ENCODE data around the gene PARD6G.

Gene PARD6G

DNA sequence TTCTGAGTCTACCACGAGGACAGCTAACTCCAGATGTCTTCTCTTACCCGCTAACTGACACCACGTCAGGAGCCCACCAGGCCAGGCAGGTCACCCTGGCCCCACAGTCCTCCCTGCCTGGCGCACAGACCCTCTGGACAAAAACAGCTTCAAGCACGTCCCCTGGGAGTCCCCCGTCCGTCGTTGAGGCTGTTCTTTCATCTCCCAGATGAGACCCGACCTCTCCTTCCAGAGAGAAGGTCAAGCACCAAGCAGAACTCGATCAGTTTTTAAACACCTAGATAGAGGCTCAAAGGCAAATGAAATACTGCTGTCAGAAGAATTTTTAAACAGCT is 57.8 kb downstream of the PARD6G start:
- no peak for DNase-seq (ENCODE audit: low read depth)

- no peak for DNase-seq (ENCODE audit: low read depth)
Measured at GRCh38 chr18:80188643-80189530, 58.4 kb downstream of the PARD6G start.

DNA sequence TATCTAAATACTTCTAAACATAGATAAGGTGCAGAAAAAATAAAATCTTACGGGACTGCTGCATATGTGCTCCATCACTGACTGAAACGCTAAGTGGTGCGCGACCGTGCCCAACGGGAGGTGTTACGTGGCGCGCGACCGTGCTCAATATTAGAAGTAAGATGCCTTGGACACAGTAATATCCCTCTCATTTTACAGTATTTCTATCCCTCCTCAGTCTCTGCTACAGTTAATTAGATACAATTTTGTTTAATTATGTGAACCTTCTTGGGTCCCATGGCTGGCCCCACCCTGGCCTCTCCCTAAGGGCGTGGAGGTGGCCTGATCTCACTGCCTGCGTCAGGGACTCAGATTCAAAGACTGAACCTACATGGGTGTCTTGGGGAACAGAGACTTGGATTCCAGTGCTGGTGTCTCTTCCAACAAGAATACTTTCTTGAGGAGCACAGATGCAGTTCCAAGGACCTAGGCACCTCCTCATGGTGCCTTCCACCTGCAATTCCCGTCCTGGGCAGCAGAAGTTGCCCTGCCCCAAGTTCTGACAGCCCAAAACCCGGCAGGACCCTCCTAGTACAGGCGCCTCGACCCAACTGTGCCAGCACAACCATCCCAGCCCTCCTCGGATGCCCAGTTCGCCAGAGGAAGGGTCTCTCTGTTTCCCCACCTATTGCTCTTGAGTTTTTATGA is 59.2 kb downstream of the PARD6G start:
- no peak for DNase-seq (ENCODE audit: low read depth)

DNA sequence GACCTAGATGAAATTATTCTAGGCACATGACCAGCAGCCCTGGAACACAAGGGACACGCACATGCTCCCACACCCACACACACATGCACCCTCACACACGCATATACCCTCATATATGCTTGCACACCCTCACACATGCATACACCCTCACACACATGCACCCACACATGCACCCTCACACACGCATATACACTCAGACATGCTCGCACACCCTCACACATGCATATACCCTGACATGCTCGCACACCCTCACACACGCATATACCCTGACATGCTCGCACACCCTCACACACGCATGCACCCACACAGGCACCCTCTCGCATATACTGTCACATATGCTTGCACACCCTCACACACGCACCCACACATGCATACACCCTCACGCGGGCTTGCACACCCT is 61.8 kb downstream of the PARD6G start:
- no peak for DNase-seq (ENCODE audit: low read depth)

DNA sequence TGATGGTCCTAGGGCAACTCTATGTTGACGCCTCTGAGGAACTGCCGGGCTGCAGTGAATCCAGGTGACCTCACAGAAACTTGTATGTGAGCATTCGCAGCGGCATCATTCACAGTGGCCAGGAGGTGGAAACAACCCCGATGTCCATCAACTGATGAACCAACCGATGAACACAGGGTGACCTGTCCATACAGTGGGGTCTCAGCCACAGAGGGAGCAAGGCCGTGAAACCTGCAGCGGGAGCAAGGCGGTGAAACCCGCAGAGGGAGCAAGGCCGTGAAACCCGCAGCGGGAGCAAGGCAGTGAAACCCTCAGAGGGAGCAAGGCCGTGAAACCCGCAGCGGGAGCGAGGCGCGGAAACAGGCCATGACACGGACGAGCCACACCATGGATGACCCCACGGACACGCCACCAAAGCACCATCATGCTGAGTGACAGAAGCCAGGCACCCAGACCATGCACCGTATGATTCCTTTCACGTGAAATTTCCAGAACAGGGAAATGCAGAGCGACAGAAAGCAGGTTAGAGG is 63.0 kb downstream of the PARD6G start:
- DNase-seq (ENCODE audit: low read depth), result no peak

- DNase-seq (ENCODE audit: low read depth), result no peak
Measured at GRCh38 chr18:80183273-80184050, 63.9 kb downstream of the PARD6G start.

GRCh38 chr18:80182855-80183254 is 64.5 kb downstream of the PARD6G start:
- DNase-seq (ENCODE audit: low read depth), result no peak

GRCh38 chr18:80181642-80182461 is 65.5 kb downstream of the PARD6G start:
- DNase-seq (ENCODE audit: low read depth), result no peak

GRCh38 chr18:80180778-80181564 is 66.3 kb downstream of the PARD6G start:
- no peak for DNase-seq (ENCODE audit: low read depth)

- no peak for DNase-seq (ENCODE audit: low read depth)
Measured at GRCh38 chr18:80179857-80180558, 67.3 kb downstream of the PARD6G start.

DNA sequence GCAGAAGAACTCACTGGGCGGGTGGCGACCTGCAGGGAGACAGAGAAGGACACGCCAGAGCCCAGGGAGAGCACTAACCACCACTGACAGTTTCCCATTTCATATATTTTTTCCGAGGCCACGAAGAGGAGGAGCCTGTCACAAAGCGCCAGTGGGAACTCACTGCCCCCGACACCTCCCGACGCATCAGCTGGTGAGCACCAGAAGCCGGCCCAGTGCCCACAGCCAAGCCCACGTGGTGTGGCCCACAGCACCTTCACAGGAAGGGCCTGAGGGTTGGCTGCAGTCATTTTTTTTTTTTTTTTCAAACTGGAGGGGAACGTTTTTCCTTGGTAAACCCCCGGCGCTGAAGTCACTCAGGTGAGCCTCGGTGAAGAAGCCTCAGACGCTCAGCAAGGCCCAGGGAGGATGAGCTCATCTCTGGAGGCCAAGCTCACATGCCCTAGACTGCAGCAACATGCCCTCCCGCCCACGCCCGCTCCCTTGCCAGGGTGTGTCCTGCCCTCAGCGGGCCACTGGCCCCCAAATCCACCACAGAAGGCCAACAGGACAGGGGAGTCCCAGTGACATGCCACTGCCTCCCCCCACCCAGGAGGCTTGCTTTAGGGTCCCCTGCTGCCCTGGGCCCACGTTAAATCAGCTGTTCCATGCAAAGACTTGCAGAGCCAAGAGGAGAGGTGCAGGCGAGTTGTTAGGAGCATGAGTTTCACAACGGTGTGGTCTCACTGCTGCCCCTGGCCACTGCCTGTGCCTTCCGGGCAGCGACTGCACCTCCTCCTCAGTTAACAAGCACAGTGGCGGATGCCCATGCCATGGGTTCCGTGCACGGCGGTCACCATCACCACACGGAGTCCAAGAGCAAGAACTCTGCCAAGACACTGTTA is 68.1 kb downstream of the PARD6G start:
- DNase-seq (ENCODE audit: low read depth), result no peak

GRCh38 chr18:80177128-80177527 is 70.2 kb downstream of the PARD6G start:
- no peak for DNase-seq (ENCODE audit: low read depth)

- no peak for DNase-seq (ENCODE audit: low read depth)
Measured at GRCh38 chr18:80176334-80177073, 70.8 kb downstream of the PARD6G start.

DNA sequence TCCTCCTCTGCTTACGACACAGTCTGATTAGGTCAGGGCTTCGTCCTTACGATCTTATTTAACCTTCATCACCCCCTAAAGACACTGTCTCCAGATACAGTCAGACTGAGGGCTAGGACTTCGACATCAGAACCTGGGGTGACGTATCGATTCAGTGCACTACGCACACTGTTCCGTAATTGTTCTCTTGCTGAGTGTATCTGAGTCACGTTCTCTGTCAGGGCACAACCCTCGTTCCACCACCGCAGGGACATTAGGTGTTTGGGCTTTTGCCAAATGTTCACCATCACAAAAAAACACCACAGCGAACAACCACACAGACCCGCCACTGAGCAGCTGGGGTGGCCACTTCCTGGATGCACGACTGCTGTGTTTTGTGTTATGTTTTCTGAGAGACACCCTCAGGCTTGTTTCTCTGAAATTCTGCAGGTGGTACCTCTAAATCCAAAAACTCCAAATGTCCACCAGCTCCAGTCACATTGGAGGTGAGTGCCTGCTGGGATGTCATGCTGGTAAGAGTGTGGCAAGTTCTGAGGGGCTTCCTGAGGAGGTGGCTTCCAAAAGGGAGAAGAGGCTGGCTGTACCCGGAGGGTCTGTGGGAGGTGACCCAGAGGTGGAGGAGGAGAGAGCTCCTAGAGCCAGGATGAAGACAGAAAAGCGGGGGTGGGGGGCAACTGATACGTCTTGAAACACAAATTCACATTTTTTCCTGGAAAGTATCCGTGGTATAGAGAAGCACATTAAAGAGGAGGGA is 71.7 kb downstream of the PARD6G start:
- DNase-seq (ENCODE audit: low read depth), result peak; percentile 13

GRCh38 chr18:80173060-80173459 is 74.3 kb downstream of the PARD6G start:
- no peak for DNase-seq (ENCODE audit: low read depth)

GRCh38 chr18:80172056-80172455 is 75.3 kb downstream of the PARD6G start:
- DNase-seq (ENCODE audit: low read depth), result no peak

DNA sequence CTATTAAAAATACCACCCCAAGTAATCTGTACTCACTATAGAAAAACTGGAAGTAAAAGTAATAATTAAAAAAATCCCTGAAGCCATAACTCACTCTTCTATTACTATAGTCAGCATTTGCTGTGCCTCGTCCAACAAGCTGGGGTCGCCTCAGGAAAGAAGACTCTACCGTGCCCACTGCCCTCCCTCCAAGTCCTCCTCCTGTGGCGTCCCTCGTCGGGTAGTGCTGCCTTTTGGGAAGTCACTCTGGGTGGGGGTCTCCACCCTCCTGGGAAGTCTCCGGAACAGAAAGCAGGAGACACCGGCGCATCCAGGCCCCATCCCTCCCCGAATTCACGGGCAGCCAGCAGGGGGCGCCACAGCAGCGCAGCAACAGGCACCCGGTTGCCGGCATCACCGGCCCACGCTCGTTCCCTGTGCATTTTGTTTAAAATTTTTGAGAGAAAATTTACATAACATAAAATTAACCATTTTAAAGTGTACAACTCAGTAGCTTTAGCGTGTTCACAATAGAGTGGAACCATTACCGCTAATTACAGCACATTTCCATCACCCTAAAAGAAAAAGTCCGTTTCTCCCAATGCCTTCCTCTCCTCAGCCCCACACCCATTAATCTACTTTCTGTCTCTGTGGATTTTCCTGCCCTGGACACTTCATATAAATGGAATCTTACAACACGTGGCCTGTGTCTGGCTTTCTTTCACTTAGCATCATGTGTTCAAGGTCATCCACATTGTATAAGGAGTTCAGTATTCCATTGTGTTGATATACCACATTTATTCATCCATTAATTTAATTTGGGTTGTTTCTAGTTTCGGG is 76.1 kb downstream of the PARD6G start:
- no peak for DNase-seq (ENCODE audit: low read depth)
